ENCODE results near the gene VSNL1. TPM values are rescaled to one million over a fixed set of nuclear protein-coding genes. Genes with fewer than 3 reads are reported as not detected.

Gene VSNL1
- total and polyA plus RNA-seq, 9 donors, result 0.41 to 9.4 (median 2.7) TPM; not detected in 1

DNA sequence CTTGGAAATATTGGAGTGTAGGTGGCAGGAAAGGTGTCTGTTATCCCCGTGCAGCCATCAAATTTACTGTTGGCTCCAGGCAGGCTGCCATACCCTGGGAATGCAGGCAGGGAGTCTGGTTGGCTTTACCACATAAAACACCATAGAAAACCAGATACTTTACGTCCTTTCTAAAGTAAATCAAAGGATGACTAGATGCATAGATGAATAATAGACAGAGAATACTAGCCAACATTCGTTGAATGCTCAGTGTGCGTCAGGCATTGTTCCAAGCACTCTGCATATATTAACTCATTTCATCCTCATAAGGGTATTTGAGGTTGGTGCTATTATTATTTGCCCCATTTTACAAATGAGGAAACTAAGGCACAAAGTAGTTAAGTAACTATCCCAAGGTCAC, 65.2 kb downstream of the VSNL1 start:
- no peak overlapping the region for H3K27ac ChIP-seq
- no peaks in the 10 kb centered on the region for H3K36me3 ChIP-seq
- 72 to 76% (median 73%) methylated on average over 4 of the region's 4 CpGs for WGBS, 3 donors
- H3K27me3 ChIP-seq, result no peaks in the 10 kb centered on the region
- H3K4me1 ChIP-seq (ENCODE audit: insufficient read depth), result no peaks in the 10 kb centered on the region
- intact Hi-C loops (cut with DNase I), result no loop called here
- TF ChIP-seq, protein P1, sequence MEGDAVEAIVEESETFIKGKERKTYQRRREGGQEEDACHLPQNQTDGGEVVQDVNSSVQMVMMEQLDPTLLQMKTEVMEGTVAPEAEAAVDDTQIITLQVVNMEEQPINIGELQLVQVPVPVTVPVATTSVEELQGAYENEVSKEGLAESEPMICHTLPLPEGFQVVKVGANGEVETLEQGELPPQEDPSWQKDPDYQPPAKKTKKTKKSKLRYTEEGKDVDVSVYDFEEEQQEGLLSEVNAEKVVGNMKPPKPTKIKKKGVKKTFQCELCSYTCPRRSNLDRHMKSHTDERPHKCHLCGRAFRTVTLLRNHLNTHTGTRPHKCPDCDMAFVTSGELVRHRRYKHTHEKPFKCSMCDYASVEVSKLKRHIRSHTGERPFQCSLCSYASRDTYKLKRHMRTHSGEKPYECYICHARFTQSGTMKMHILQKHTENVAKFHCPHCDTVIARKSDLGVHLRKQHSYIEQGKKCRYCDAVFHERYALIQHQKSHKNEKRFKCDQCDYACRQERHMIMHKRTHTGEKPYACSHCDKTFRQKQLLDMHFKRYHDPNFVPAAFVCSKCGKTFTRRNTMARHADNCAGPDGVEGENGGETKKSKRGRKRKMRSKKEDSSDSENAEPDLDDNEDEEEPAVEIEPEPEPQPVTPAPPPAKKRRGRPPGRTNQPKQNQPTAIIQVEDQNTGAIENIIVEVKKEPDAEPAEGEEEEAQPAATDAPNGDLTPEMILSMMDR (IDR thresholded peaks at IDR 0.05), result no peak
- TF ChIP-seq POLR2A (IDR thresholded peaks at IDR 0.05) (no peak), EP300 (IDR thresholded peaks at IDR 0.05) (no peak)
- H3K4me3 ChIP-seq, result no peak overlapping the region
- DNase-seq, result no peak
- no peaks in the 10 kb centered on the region for H3K9me3 ChIP-seq

DNA sequence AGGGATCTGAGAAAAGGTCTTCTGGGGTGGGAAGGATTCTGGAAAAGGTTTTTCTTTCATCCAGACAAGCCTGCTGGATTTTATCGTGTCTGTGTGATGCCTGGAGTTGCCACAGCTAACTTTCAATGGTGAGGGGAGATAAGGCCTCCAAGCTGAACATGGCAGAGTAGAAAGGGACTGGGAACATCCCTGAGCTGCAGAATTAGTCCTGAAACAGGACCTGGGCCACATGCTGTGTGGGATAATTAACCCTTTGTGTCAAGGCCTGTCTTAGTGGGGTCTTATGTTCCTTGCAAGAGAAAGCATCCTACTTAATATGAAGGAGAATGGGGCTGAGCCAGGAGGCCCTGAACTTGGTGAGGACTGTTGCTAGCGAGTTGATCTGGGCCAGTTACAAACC, 66.4 kb downstream of the VSNL1 start:
- no peak for DNase-seq
- no peaks in the 10 kb centered on the region for H3K4me1 ChIP-seq (ENCODE audit: insufficient read depth)
- H3K9me3 ChIP-seq, result no peaks in the 10 kb centered on the region
- 79 to 87% (median 80%) methylated on average over 2 of the region's 2 CpGs for WGBS, 3 donors
- H3K36me3 ChIP-seq, result no peaks in the 10 kb centered on the region
- intact Hi-C loops (cut with DNase I), result no loop called here
- no peaks in the 10 kb centered on the region for H3K27me3 ChIP-seq
- no peak overlapping the region for H3K4me3 ChIP-seq
- no peak overlapping the region for H3K27ac ChIP-seq
- no peak for TF ChIP-seq EP300 (IDR thresholded peaks at IDR 0.05)

DNA sequence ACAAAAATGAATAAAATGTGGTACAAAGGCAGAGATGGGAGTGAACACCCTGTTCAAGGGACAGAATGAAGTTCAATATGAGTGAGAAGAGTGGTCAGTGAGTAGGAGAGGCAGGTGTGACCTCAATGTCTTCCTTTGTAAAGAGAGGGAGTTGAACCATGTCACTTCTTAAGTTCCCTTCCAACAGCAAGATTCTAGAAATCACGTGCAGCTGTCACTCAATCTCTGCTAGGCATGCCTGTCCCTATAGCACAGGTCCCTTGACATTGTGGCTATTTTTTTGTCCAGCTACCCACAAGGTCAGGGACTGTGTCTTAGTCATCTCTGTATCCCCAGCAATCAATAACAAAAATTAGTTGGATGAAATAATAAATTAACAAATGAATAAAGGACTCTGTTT, 66.9 kb downstream of the VSNL1 start:
- WGBS, 3 donors, result 82 to 86% (median 85%) methylated on average over 1 of the region's 1 CpG
- DNase-seq, result no peak
- no peaks in the 10 kb centered on the region for H3K9me3 ChIP-seq
- no peaks in the 10 kb centered on the region for H3K4me1 ChIP-seq (ENCODE audit: insufficient read depth)
- no peak overlapping the region for H3K27ac ChIP-seq
- TF ChIP-seq POLR2A (IDR thresholded peaks at IDR 0.05) (no peak), EP300 (IDR thresholded peaks at IDR 0.05) (no peak)
- TF ChIP-seq, protein P1 (IDR thresholded peaks at IDR 0.05), result no peak
- no peaks in the 10 kb centered on the region for H3K36me3 ChIP-seq
- no peaks in the 10 kb centered on the region for H3K27me3 ChIP-seq
- intact Hi-C loops (cut with DNase I), result no loop called here
- no peak overlapping the region for H3K4me3 ChIP-seq

DNA sequence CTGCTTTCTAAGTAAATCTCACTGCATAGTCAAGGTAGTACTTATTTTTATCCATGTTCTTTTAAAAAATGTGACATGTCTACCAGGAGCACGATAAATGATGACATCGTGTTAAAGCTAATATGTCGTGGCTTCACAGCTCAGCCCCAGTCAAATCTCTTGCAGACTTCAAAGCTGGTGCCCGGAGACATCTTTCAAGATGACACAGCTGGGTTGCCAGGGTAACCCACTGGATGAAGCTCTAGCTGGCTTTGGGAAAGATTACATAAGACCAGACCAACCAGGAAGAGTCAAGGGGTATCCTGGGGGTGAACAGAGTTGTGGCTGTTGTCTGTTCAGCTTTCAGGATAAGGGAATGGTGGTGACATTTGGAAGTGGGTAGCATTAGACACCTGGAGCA, 67.8 kb downstream of the VSNL1 start:
- Histone ChIP-seq H3K36me3 (no peaks in the 10 kb centered on the region), H3K27ac (no peak overlapping the region), H3K9me3 (no peaks in the 10 kb centered on the region), H3K27me3 (no peaks in the 10 kb centered on the region), H3K4me3 (no peak overlapping the region), H3K4me1 (ENCODE audit: insufficient read depth) (no peaks in the 10 kb centered on the region)
- 62 to 73% (median 69%) methylated on average over 4 of the region's 4 CpGs for WGBS, 3 donors
- TF ChIP-seq POLR2A (IDR thresholded peaks at IDR 0.05) (no peak), EP300 (IDR thresholded peaks at IDR 0.05) (no peak)
- TF ChIP-seq, protein P1 (IDR thresholded peaks at IDR 0.05), result no peak
- no peak for DNase-seq
- intact Hi-C loops (cut with DNase I), result no loop called here

DNA sequence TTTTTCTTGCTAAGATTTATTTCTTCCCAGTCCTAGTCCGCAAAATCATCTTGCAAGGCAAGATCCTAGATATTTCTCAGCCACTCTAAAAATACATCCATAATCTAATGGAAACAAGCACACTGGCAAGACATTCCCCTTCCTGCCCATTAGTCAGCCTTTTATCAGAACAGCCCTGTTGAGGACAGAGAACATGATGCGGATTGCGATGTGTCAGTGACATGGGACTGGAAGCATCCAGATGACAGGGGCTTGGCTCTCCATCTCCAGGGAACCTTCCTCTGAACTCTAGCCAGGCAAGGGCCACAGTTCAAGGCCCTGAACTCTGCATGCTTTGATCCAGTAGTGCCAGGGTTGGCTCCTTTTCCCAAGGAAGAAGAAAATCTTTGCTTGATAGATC, 70.0 kb downstream of the VSNL1 start:
- Histone ChIP-seq H3K9me3 (no peaks in the 10 kb centered on the region), H3K4me1 (ENCODE audit: insufficient read depth) (no peaks in the 10 kb centered on the region), H3K27me3 (no peaks in the 10 kb centered on the region), H3K36me3 (no peaks in the 10 kb centered on the region), H3K4me3 (no peak overlapping the region), H3K27ac (no peak overlapping the region)
- 64 to 81% (median 79%) methylated on average over 3 of the region's 3 CpGs for WGBS, 3 donors
- no peak for DNase-seq
- intact Hi-C loops (cut with DNase I), result no loop called here
- TF ChIP-seq POLR2A (IDR thresholded peaks at IDR 0.05) (no peak), EP300 (IDR thresholded peaks at IDR 0.05) (no peak)
- TF ChIP-seq, protein P1 (IDR thresholded peaks at IDR 0.05), result no peak
